ENCODE results near the gene FCN1. TPM values are rescaled to one million over a fixed set of nuclear protein-coding genes. Genes with fewer than 3 reads are reported as not detected.

The FCN1 gene
- total RNA-seq, 4 donors from 2014 or later, result 1.3 to 27.0 (median 10.9) TPM

GRCh38 chr9:134909511-134910481 lies 7.9 kb downstream of the FCN1 start:
- ATAC-seq (ENCODE audit: low FRiP score) (no peak), DNase-seq (ENCODE audit: low spot score) (no peak)
- TF ChIP-seq CTCF (IDR thresholded peaks at IDR 0.05), result no peak

- DNase-seq (ENCODE audit: low spot score), result no peak
- ATAC-seq (ENCODE audit: low FRiP score), result no peak
- no peak for TF ChIP-seq CTCF (IDR thresholded peaks at IDR 0.05)
Observed at GRCh38 chr9:134908524-134909309, 9.0 kb downstream of the FCN1 start.

- DNase-seq (ENCODE audit: low spot score), result no peak
- TF ChIP-seq CTCF (IDR thresholded peaks at IDR 0.05), result no peak
- no peak for ATAC-seq (ENCODE audit: low FRiP score)
Observed at GRCh38 chr9:134902936-134903335, 14.8 kb downstream of the FCN1 start.

- no peak for ATAC-seq (ENCODE audit: low FRiP score)
- TF ChIP-seq CTCF (IDR thresholded peaks at IDR 0.05), result no peak
- DNase-seq (ENCODE audit: low spot score), result no peak
Observed at GRCh38 chr9:134899818-134900217, 17.9 kb downstream of the FCN1 start.

GRCh38 chr9:134899168-134899567 lies 18.5 kb downstream of the FCN1 start:
- no peak for TF ChIP-seq CTCF (IDR thresholded peaks at IDR 0.05)
- ATAC-seq (ENCODE audit: low FRiP score) (no peak), DNase-seq (ENCODE audit: low spot score) (no peak)

- DNase-seq (ENCODE audit: low spot score), result no peak
- no peak for ATAC-seq (ENCODE audit: low FRiP score)
- no peak for TF ChIP-seq CTCF (IDR thresholded peaks at IDR 0.05)
Observed at GRCh38 chr9:134898319-134898718, 19.4 kb downstream of the FCN1 start.

Data from omental fat pad (tissue), 4 donors.